Measurements from ENCODE around the gene RMC1.

RMC1 gene

DNA sequence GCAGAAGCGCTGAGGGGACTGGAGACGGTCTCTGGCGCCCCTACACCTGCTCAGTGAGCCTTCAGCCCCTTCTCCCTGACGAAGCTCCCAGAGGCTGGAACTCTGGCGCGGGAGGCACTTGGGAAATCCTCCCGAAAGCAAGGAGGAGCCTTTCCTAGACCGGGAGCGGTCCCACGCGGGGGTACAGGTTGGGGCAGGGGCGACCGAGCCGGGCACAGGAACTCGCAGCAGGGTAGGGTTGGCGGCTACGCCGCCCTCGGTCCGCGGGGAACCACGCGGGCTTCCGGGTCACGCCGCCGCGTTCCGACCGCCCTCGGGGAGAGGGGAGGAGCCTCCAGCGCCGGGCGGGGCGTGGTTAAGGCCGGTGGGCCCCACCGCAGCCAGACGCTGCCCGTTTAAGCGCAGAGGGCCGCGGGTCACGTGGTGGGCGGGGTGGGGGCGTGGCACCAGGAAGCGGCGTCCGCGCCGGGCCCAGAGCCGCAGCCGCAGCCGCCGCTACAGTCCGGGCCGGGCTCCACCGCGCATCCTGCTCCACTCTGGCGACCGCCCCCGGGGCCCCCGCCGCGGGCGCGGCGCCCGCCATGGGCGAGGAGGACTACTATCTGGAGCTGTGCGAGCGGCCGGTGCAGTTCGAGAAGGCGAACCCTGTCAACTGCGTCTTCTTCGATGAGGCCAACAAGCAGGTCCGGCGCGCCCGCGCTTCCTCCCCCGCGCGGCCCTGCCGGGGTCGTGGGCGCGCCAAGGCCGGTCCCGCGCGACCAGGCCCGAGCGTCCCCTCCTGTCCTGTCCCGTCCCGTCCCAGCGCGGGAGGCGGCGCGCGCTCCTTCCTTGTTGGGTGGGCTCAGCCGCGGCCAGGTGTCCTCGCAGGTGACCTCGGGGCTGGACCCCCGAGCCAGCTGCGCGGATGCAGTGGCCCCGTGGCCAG, at the start of gene RMC1:
Gene RMC1, plus strand, starts transcription at position 474 of the 925 bp plus-strand sequence. Its CDS starts 108 bp downstream, at position 582.
- H3K4me3 ChIP-seq (ENCODE audit: low read depth, low read length) = peak within 1 kb of the TSS; percentile 94
- TF ChIP-seq, protein P1, sequence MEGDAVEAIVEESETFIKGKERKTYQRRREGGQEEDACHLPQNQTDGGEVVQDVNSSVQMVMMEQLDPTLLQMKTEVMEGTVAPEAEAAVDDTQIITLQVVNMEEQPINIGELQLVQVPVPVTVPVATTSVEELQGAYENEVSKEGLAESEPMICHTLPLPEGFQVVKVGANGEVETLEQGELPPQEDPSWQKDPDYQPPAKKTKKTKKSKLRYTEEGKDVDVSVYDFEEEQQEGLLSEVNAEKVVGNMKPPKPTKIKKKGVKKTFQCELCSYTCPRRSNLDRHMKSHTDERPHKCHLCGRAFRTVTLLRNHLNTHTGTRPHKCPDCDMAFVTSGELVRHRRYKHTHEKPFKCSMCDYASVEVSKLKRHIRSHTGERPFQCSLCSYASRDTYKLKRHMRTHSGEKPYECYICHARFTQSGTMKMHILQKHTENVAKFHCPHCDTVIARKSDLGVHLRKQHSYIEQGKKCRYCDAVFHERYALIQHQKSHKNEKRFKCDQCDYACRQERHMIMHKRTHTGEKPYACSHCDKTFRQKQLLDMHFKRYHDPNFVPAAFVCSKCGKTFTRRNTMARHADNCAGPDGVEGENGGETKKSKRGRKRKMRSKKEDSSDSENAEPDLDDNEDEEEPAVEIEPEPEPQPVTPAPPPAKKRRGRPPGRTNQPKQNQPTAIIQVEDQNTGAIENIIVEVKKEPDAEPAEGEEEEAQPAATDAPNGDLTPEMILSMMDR (IDR thresholded peaks at IDR 0.05; ENCODE audit: low read depth, low read length, missing control alignments) = no peak
- DNase-seq (ENCODE audit: low read depth) = peak; percentile 71

DNA sequence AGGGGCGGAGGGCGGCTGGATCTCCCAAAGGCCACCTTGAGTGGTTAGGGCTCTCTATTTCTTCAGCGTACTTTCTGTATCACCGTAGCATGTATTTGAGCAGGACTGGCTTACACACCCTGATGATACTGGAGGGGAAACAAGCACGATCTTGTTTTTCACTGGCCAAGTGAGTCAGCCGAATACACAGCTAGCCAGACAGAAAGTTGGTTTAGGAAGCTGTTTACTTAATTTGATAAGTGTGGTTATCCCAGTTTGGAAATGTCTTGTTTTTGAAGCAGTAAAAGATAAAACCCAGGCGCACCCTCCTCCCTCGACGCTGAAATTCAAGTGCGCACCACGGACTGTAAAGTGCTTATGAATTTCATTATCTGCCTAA, 49.6 kb upstream of the RMC1 start:
- DNase-seq (ENCODE audit: low read depth) = no peak
- TF ChIP-seq, protein P1 (IDR thresholded peaks at IDR 0.05; ENCODE audit: low read depth, low read length, missing control alignments) = no peak
- peak overlapping the region; percentile 90 for H3K4me3 ChIP-seq (ENCODE audit: low read depth, low read length)

DNA sequence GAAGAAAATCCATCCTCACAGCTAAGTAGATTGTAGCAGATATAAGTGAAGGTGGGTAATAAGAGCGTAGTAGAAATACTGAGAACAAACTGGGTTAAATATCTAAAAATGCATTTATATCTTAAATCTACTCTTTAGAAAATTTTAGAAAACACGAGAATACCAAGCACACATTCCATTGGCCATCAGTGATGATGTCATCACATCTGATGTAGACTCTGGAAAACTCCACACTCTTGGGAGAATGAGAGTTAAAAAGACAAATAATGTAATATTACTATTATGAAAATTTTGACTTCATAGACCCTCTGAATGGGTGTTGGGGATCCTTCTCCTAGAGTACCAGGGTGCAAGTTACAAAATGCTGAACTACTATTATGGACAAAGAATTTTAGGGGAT, 46.5 kb upstream of the RMC1 start:
- H3K4me3 ChIP-seq (ENCODE audit: low read depth, low read length) = no peak overlapping the region
- no peak for DNase-seq (ENCODE audit: low read depth)
- TF ChIP-seq, protein P1 (IDR thresholded peaks at IDR 0.05; ENCODE audit: low read depth, low read length, missing control alignments) = no peak

DNA sequence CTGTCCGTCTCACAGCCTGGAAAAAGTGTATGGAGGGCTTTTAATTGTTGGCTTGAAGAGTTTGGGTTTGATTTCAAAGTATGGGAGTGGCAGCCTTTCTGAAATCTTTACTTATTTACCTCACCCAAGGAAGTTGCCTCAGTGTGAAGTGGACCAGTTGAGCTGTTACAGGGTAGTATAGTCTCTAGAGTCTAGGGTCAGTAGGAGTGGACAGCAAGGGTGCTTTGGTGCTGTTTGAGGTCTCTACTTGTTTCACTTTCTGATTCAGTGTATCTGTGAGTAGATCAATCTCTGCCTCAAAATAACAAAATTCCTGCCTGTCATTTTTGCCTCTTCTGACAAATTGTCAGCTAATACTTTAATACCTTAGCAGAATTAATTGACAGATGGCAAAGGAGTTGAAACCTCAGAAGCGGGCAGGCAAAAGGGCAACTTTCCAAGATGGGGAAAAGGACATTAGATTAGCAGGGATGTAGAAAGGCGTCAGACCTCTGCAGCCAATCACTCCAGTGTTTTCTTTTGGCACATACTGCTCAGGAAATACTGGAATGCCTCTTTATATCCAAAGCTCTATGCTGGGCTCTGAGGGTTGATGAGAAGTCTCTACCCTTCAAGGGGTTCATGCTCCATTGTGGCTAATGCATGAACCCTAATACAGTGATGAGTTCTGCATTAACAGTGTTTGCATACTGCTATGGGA, 44.3 kb upstream of the RMC1 start:
- no peak for DNase-seq (ENCODE audit: low read depth)
- TF ChIP-seq, protein P1 (IDR thresholded peaks at IDR 0.05; ENCODE audit: low read depth, low read length, missing control alignments) = no peak
- H3K4me3 ChIP-seq (ENCODE audit: low read depth, low read length) = no peak overlapping the region

DNA sequence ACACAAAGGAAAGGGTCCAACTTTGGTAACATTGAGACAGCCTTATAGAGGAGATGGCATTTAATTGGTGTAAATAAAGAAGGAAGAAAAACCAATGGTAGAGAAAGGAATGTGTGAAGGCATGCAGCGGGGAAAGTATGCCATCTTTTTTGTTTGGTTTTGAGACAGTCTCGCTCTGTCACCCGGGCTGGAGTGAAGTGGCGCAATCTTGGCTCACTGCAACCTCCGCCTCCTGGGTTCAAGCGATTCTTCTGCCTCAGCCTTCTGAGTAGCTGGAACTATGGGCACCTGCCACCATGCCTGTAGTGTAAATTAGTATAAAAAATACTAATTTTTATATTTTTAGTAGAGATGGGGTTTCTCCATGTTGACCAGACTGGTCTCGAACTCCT, 43.8 kb upstream of the RMC1 start:
- DNase-seq (ENCODE audit: low read depth) = no peak
- no peak overlapping the region for H3K4me3 ChIP-seq (ENCODE audit: low read depth, low read length)
- TF ChIP-seq, protein P1 (IDR thresholded peaks at IDR 0.05; ENCODE audit: low read depth, low read length, missing control alignments) = no peak

DNA sequence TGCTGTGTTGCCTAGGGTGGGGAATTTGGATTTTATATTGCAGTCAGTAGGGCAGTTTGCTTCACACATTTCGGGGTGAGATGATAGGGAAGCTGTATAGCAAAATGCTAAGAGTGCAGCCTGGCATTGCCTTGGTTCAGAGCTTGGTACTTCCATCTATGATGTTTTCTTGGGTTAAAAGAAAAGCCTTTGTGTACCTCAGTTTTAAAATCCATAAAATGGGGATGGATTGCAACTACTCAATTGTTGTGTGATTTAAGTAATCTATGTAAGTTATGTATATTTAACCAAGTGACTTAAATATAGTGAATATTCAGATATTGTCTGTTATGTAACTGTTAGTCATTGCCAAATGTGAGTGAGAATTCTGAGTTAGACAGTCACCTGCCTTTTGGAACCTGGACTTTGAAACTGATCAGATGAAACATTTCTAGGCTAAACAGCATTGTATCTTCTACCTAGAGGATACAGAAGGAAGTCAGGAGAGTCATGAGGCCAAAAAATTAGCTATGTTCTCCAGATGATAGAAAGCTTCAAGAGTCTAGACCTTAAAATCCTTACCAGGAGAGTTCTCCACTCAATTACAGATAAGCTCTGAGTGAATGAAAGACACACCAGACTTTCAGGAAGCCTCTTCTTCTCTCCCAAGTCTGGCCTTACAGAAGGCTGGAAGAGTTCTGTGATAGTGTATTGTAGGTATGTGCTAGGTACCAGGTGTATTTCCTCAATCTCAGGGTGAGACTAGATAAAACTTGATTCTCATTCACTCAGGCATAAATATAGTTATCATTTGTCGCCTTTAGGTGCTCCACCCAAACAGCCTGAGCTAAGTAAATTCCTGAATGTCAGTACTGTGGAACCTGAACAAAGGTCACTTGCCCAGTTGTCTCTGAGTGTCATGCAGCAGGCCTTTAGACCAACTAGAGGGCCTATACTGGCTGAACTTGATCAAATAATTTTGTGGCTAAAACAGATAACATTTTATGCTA, 42.7 kb upstream of the RMC1 start:
- H3K4me3 ChIP-seq (ENCODE audit: low read depth, low read length) = no peak overlapping the region
- DNase-seq (ENCODE audit: low read depth) = no peak
- TF ChIP-seq, protein P1 (IDR thresholded peaks at IDR 0.05; ENCODE audit: low read depth, low read length, missing control alignments) = no peak
